DND-41 (cell line): ENCODE data around the gene PALM3.

ENCODE experiments used
- ATAC-seq: fragments of 200-7000 bp; cut with Tn5 transposase; 3 replicates; pipeline ENCODE4 v1.9.1; 2021; ENCODE audit warnings: low read depth; ENCODE audit not compliant: insufficient read depth
- DNase-seq: peaks from one replicate; pipeline ENCODE4 v3.0.0-alpha.2; 2020
- H2AFZ ChIP-seq: 2 replicates; pipeline ENCODE4 v1.6.0; 2012; ENCODE audit warnings: low read depth, low read length
- H3K27ac ChIP-seq: 2 replicates; pipeline ENCODE4 v1.5.1; 2012; ENCODE audit warnings: low read length, inconsistent platforms
- H3K27me3 ChIP-seq: fragments of 200-600 bp; sonication (generic); 2 replicates; pipeline ENCODE4 v1.6.0; 2012; ENCODE audit warnings: low read length, mild to moderate bottlenecking, inconsistent platforms; ENCODE audit not compliant: insufficient read depth, poor library complexity
- H3K36me3 ChIP-seq: 2 replicates; pipeline ENCODE4 v1.5.1; 2012; ENCODE audit warnings: low read length, inconsistent platforms; ENCODE audit not compliant: insufficient read depth
- H3K4me1 ChIP-seq: 2 replicates; pipeline ENCODE4 v1.5.1; 2012; ENCODE audit warnings: mild to moderate bottlenecking, low read length; ENCODE audit not compliant: insufficient read depth
- H3K4me2 ChIP-seq: 2 replicates; pipeline ENCODE4 v1.6.0; 2012; ENCODE audit warnings: mild to moderate bottlenecking, moderate library complexity, low read length, inconsistent platforms; ENCODE audit not compliant: insufficient read depth
- H3K4me3 ChIP-seq, 2 experiments: fragments of 200-600 bp in 1 of 2; shearing (Covaris generic) in 1 of 2; 2 replicates each; pipeline ENCODE4 v1.5.1; 2012 to 2016; ENCODE audit warnings: inconsistent platforms in 2 of 2, low read length in 2 of 2, mild to moderate bottlenecking in 2 of 2, low read depth in 1 of 2, moderate library complexity in 1 of 2
- H3K79me2 ChIP-seq: 2 replicates; pipeline ENCODE4 v1.6.0; 2012; ENCODE audit warnings: low read length, inconsistent platforms; ENCODE audit not compliant: insufficient read depth
- H3K9ac ChIP-seq: 2 replicates; pipeline ENCODE4 v1.6.0; 2012; ENCODE audit warnings: low read depth, mild to moderate bottlenecking, inconsistent platforms, low read length, moderate library complexity
- H3K9me3 ChIP-seq: 2 replicates; pipeline ENCODE4 v1.5.1; 2012; ENCODE audit warnings: low read length, moderate library complexity, mild to moderate bottlenecking, inconsistent platforms; ENCODE audit not compliant: insufficient read depth, severe bottlenecking
- H4K20me1 ChIP-seq: 2 replicates; pipeline ENCODE4 v1.6.0; 2012; ENCODE audit warnings: low read length; ENCODE audit not compliant: insufficient read depth
- CTCF ChIP-seq: IDR thresholded peaks from 2 replicates; pipeline ENCODE4 v1.5.1; 2012; ENCODE audit warnings: borderline replicate concordance, low read length, moderate library complexity, mild to moderate bottlenecking; ENCODE audit not compliant: poor library complexity, severe bottlenecking; ENCODE audit errors: extremely low read depth
- EZH2 ChIP-seq: IDR thresholded peaks from 3 replicates; pipeline ENCODE4 v1.6.1; 2012; ENCODE audit warnings: borderline replicate concordance, low read depth, mild to moderate bottlenecking, moderate library complexity, low read length, inconsistent platforms; ENCODE audit not compliant: severe bottlenecking

The PALM3 gene

GRCh38 chr19:14061751-14062557 is at the start of gene PALM3:
PALM3 (minus strand) TSS chr19:14062076; CDS start chr19:14061980, 96 bp downstream.
- H3K36me3 ChIP-seq = no peaks in the 10 kb centered on the region
- no peak within 1 kb of the TSS for H2AFZ ChIP-seq
- H3K4me2 ChIP-seq = no peak within 1 kb of the TSS
- TF ChIP-seq CTCF (no peak), EZH2 (no peak)
- ATAC-seq = no peak
- DNase-seq = no peak
- no peaks in the 10 kb centered on the region for H3K79me2 ChIP-seq
- H3K4me1 ChIP-seq = peaks cover 7% of the 10 kb centered on the region
- H3K27ac ChIP-seq = no peak within 1 kb of the TSS
- no peaks in the 10 kb centered on the region for H3K27me3 ChIP-seq
- H3K9me3 ChIP-seq = no peaks in the 10 kb centered on the region
- H3K9ac ChIP-seq = no peak within 1 kb of the TSS
- no peaks in the 10 kb centered on the region for H4K20me1 ChIP-seq
- no peak within 1 kb of the TSS for H3K4me3 ChIP-seq

- no peak overlapping the region for H3K4me2 ChIP-seq
- H3K27ac ChIP-seq = 0 out of 2 replicates have a peak overlapping the region, but pooled peaks have one; percentile 18
- no peak for TF ChIP-seq CTCF
- peaks cover 49% of the 10 kb centered on the region for H3K79me2 ChIP-seq
- H3K4me1 ChIP-seq = peaks cover 12% of the 10 kb centered on the region
- no peak overlapping the region for H3K9ac ChIP-seq
- H3K9me3 ChIP-seq = no peaks in the 10 kb centered on the region
- H2AFZ ChIP-seq = no peak overlapping the region
- no peak for DNase-seq
- H3K36me3 ChIP-seq = peaks cover 6% of the 10 kb centered on the region
- peaks cover 25% of the 10 kb centered on the region for H4K20me1 ChIP-seq
- H3K4me3 ChIP-seq = no peak overlapping the region
- no peak for ATAC-seq
- no peaks in the 10 kb centered on the region for H3K27me3 ChIP-seq
Observed at GRCh38 chr19:14111486-14111885, 49.6 kb upstream of the PALM3 start.

- Histone ChIP-seq H3K36me3 (peaks cover 12% of the 10 kb centered on the region), H3K9ac (no peak overlapping the region), H3K27me3 (no peaks in the 10 kb centered on the region), H3K4me1 (peaks cover 3% of the 10 kb centered on the region), H3K9me3 (no peaks in the 10 kb centered on the region), H3K27ac (no peak overlapping the region), H2AFZ (no peak overlapping the region), H3K79me2 (peaks cover 41% of the 10 kb centered on the region), H3K4me2 (no peak overlapping the region), H3K4me3 (no peak overlapping the region), H4K20me1 (peaks cover 20% of the 10 kb centered on the region)
- TF ChIP-seq CTCF (no peak), EZH2 (no peak)
- no peak for ATAC-seq
- DNase-seq = no peak
Observed at GRCh38 chr19:14110650-14111049, 48.8 kb upstream of the PALM3 start.
